Left lung (tissue), 10 donors: ENCODE results near the gene RXRG. TPM values are rescaled to one million over a fixed set of nuclear protein-coding genes. Genes with fewer than 3 reads are reported as not detected.

Source experiments
- ATAC-seq: fragments of 200-7000 bp; cut with Tn5 transposase; one replicate; pipeline ENCODE4 v1.9.1; 2020; ENCODE audit warnings: moderate library complexity
- DNase-seq, 4 donors: peaks; one replicate each; pipeline ENCODE4 v3.0.0-alpha.2; 2013 to 2020
- H3K27ac ChIP-seq, 2 donors: fragments of 200-600 bp; sonication (generic) in 1 of 2; one replicate each; pipeline versions ENCODE4 v1.5.0 to v1.8.0; 2020 to 2021
- H3K27me3 ChIP-seq, 2 donors: fragments of 200-600 bp; sonication (generic) in 1 of 2; one replicate each; pipeline versions ENCODE4 v1.5.0 to v1.8.0; 2020 to 2021
- H3K36me3 ChIP-seq, 2 donors: fragments of 200-600 bp; sonication (generic) in 1 of 2; one replicate each; pipeline versions ENCODE4 v1.5.0 to v1.8.0; 2020 to 2021
- H3K4me1 ChIP-seq, 2 donors: fragments of 200-600 bp; one replicate each; pipeline ENCODE4 v1.8.0; 2021
- H3K4me3 ChIP-seq, 2 donors: fragments of 200-600 bp; sonication (generic) in 1 of 2; one replicate each; pipeline versions ENCODE4 v1.5.0 to v1.8.0; 2020 to 2021; ENCODE audit warnings: mild to moderate bottlenecking in 1 of 2
- H3K9me3 ChIP-seq, 2 donors: fragments of 200-600 bp; sonication (generic) in 1 of 2; one replicate each; pipeline versions ENCODE4 v1.5.0 to v1.8.0; 2020 to 2021
- intact Hi-C, 2 donors: fragments of 100-400 bp; cut with DNase I; formaldehyde crosslinking; loops; one replicate each; pipeline versions ENCODE4 v1.11.2 to v1.14.2; 2022
- polyA plus RNA-seq, 6 donors: library from polyadenylated mRNA; unstranded; fragments of 120-200 nt; gene quantifications; one replicate each; pipeline ENCODE4 v1.2.1, GENCODE V29; 2013; ENCODE audit not compliant: insufficient read length in 6 of 6
- total RNA-seq, 2 donors: library from RNA; stranded (reverse); fragmentation: NEBNext Ultra II Directional; extraction: Animal tissue kit (Norgen Biotek cat#: 25700); gene quantifications; one replicate each; pipeline ENCODE4 v1.2.1, GENCODE V29; 2021
- TF ChIP-seq, protein P1 (sequence below), 2 donors: fragments of 200-600 bp; sonication (generic) in 1 of 2; IDR thresholded peaks; one replicate each; pipeline versions ENCODE4 v1.5.0 to v1.8.0; 2021; ENCODE audit warnings: antibody characterized with exemption in 2 of 2
- donor health status: DM: no; HTN: yes; CAD: no.
- donor health status: DM: no; HTN: no; CAD: no.

RXRG gene
- total and polyA plus RNA-seq, 8 donors = 1.1 to 18.4 (median 14.1) TPM

DNA sequence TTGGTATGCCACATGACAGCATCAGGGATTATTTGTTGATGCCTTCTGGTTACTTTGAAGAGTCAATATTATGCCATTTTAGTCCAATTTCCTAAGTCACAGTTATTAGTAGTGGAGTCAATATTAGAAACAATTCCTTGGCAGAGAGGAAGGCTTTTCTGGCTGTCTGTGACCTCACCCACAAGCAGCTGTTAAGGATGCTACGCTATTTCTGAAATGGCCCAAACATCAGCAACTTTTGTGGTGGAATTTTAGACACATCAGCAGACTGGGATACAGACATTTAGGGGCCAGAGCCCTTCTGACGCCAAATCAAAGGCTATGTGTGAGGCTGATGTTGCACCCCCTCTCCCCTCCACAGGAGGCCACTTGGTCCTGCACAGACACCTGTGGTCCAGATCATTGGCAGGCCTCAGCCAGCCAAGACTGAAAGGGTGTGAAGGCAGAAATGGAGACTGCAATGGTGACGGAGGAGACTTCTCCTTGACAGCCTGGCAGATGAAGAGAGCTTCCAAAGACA, 9.2 kb upstream of the RXRG start:
- no peak for ATAC-seq
- Histone ChIP-seq H3K27ac (no peak overlapping the region), H3K36me3 (no peaks in the 10 kb centered on the region), H3K4me1 (no peaks in the 10 kb centered on the region), H3K4me3 (no peak overlapping the region), H3K9me3 (no peaks in the 10 kb centered on the region), H3K27me3 (no peaks in the 10 kb centered on the region)
- DNase-seq = no peak
- TF ChIP-seq, protein P1, sequence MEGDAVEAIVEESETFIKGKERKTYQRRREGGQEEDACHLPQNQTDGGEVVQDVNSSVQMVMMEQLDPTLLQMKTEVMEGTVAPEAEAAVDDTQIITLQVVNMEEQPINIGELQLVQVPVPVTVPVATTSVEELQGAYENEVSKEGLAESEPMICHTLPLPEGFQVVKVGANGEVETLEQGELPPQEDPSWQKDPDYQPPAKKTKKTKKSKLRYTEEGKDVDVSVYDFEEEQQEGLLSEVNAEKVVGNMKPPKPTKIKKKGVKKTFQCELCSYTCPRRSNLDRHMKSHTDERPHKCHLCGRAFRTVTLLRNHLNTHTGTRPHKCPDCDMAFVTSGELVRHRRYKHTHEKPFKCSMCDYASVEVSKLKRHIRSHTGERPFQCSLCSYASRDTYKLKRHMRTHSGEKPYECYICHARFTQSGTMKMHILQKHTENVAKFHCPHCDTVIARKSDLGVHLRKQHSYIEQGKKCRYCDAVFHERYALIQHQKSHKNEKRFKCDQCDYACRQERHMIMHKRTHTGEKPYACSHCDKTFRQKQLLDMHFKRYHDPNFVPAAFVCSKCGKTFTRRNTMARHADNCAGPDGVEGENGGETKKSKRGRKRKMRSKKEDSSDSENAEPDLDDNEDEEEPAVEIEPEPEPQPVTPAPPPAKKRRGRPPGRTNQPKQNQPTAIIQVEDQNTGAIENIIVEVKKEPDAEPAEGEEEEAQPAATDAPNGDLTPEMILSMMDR (IDR thresholded peaks at IDR 0.05) = no peak
- intact Hi-C loops = no loop called here

DNA sequence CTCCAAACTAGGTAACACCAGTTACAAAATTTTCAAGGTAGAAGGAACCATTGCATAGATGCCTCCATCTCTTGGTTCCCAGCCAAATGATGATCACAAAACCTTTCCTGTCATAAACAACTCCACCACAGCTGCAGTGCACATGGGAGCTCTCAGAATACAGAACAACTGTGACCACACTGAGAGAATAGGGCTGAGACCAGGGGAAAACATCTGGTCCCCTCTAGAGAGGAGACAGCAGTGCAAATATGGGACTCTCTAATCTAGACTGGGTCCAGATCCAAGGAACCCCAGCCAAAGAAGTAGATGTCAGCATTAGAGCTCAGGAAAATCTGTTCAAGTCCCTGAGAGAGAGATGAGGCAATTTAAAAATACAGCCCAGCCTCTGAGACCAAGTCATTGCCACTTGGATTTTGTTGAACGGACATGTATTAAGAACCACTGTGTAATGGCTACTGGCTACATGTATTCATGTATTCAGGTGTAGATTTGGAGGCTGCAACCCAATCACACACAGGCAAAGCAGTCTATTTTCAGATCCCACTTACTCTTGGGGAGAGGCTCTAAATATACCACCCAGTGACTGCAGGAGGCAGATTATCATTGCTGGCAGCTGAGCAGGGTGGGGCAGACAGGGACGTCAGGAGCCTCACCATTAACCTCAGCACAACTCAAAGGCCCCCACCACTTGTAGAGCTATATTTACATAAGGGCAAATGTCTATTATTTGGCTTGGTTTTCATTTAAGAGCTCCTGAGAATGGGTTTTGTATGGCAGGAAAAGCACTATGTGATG, 7.6 kb upstream of the RXRG start:
- no peak for ATAC-seq
- no peaks in the 10 kb centered on the region for H3K4me1 ChIP-seq
- DNase-seq = no peak
- H3K36me3 ChIP-seq = no peaks in the 10 kb centered on the region
- no peaks in the 10 kb centered on the region for H3K9me3 ChIP-seq
- TF ChIP-seq, protein P1 (IDR thresholded peaks at IDR 0.05) = no peak
- H3K27ac ChIP-seq = no peak overlapping the region
- intact Hi-C loops = no loop called here
- no peak overlapping the region for H3K4me3 ChIP-seq
- no peaks in the 10 kb centered on the region for H3K27me3 ChIP-seq

DNA sequence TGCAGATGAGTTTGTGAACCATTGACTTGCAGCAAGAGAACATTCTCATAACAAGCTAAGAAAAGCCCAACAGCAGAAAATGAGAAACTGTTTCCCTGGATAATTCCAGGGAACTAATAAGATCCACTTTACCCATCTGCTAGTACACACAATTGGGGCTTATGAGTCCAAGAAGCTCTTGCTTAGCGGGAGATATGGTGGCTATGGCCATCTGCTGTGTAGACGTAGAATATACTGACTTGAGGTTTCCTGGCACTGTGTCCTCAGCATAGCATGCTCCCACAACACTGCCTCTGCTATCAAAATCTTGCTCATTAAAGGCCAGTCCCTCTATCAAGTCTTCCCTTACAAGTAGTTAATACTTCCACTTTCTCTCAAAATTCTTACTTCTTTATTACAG, 6.8 kb upstream of the RXRG start:
- Histone ChIP-seq H3K36me3 (no peaks in the 10 kb centered on the region), H3K4me3 (no peak overlapping the region), H3K9me3 (no peaks in the 10 kb centered on the region), H3K27ac (no peak overlapping the region), H3K27me3 (peaks cover 0 to 8% of the 10 kb centered on the region in 2 donors), H3K4me1 (no peaks in the 10 kb centered on the region)
- TF ChIP-seq, protein P1 (IDR thresholded peaks at IDR 0.05) = no peak
- intact Hi-C loops = no loop called here
- DNase-seq (no peak), ATAC-seq (no peak)

DNA sequence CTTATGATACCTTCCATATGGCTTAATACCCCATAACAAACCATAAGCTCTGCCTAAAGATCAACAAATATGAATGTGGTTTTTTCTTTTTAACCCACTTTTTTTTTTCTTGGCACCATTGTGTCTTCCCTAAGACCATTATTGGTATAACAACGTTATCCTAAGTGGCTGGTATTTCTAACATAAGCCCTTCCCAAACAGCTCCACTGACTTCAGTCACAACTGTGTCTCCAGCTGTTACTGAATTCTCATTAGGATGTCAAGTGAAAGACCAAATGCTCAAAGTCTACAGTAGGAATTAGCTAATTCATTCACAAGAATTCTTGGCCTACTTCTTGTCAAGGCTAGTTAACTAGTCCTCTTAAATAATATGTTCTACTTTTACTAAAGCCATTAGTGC, 4.2 kb upstream of the RXRG start:
- no peak for ATAC-seq
- H3K9me3 ChIP-seq = no peaks in the 10 kb centered on the region
- H3K27me3 ChIP-seq = peaks cover 4 to 33% of the 10 kb centered on the region in 2 donors

DNA sequence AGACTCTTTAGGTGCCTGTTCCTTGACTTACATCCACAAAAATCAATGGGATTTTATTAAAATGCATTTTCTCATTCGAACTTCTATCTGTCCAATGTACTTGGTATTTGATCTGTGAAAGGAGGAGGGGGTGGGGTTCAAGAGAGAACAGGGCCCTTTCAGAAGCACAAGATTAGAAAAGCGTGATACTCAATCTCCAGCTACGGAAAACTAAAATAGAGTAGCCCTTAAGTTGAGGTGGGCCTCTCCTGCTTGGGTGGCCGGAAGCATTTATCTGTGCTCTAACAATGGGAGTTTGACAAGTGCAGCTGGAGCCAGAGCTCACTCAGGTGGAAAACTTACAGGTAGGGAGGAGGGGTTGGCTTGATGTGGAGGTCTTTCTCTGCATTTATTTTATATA, 462 bp upstream of the RXRG start:
- no peaks in the 10 kb centered on the region for H3K36me3 ChIP-seq
- no peaks in the 10 kb centered on the region for H3K9me3 ChIP-seq
- peaks cover 0 to 7% of the 10 kb centered on the region in 2 donors for H3K4me1 ChIP-seq
- DNase-seq (no peak), ATAC-seq (no peak)
- intact Hi-C loops = no loop called here
- no peak overlapping the region for H3K27ac ChIP-seq
- peaks cover 4 to 58% of the 10 kb centered on the region in 2 donors for H3K27me3 ChIP-seq
- TF ChIP-seq, protein P1 (IDR thresholded peaks at IDR 0.05) = no peak
- peak overlapping the region in 1 of 2 donors; percentile 20 for H3K4me3 ChIP-seq

More for the DNA sequence above, 4.2 kb upstream of the RXRG start:
- Histone ChIP-seq H3K4me1 (peaks cover 0 to 3% of the 10 kb centered on the region in 2 donors), H3K36me3 (no peaks in the 10 kb centered on the region), H3K27ac (no peak overlapping the region), H3K4me3 (no peak overlapping the region)
- intact Hi-C loops = no loop called here
- TF ChIP-seq, protein P1 (IDR thresholded peaks at IDR 0.05) = no peak
- DNase-seq = no peak
